Mesothelial cell of epicardium (in vitro differentiated cells): Measurements from ENCODE around the gene USP6NL. TPM values are rescaled to one million over a fixed set of nuclear protein-coding genes. Genes with fewer than 3 reads are reported as not detected.

Experiments used
- DNase-seq, 2 experiments: peaks; one replicate each; pipeline ENCODE4 v3.0.0; 2021; ENCODE audit warnings: low spot score in 2 of 2; ENCODE audit not compliant: unreplicated experiment in 2 of 2
- H3K27ac Mint-ChIP-seq: 2 replicates; pipeline ENCODE4 v1.8.0; 2021; ENCODE audit warnings: mixed read lengths
- H3K27me3 Mint-ChIP-seq: 2 replicates; pipeline ENCODE4 v1.8.0; 2021; ENCODE audit warnings: low read depth, mixed read lengths
- H3K36me3 Mint-ChIP-seq: 2 replicates; pipeline ENCODE4 v1.8.0; 2021; ENCODE audit warnings: mixed read lengths
- H3K4me1 Mint-ChIP-seq: 2 replicates; pipeline ENCODE4 v1.8.0; 2021; ENCODE audit warnings: mixed read lengths
- H3K4me3 Mint-ChIP-seq: 2 replicates; pipeline ENCODE4 v1.8.0; 2021; ENCODE audit warnings: mild to moderate bottlenecking, moderate library complexity, mixed read lengths
- H3K9me3 Mint-ChIP-seq: 2 replicates; pipeline ENCODE4 v1.8.0; 2021; ENCODE audit warnings: mixed read lengths
- total RNA-seq: library from RNA; stranded (reverse); gene quantifications from 3 replicates; pipeline ENCODE4 v1.2.1, GENCODE V29; 2021
- TF ChIP-seq, protein P1 (sequence below): fragments of 200-600 bp; sonication (generic); IDR thresholded peaks from one replicate; pipeline ENCODE4 v1.5.0; 2021; ENCODE audit warnings: antibody characterized with exemption; ENCODE audit not compliant: unreplicated experiment

USP6NL gene
- total RNA-seq, 1 donor from 2014 or later, result 35.8 TPM

DNA sequence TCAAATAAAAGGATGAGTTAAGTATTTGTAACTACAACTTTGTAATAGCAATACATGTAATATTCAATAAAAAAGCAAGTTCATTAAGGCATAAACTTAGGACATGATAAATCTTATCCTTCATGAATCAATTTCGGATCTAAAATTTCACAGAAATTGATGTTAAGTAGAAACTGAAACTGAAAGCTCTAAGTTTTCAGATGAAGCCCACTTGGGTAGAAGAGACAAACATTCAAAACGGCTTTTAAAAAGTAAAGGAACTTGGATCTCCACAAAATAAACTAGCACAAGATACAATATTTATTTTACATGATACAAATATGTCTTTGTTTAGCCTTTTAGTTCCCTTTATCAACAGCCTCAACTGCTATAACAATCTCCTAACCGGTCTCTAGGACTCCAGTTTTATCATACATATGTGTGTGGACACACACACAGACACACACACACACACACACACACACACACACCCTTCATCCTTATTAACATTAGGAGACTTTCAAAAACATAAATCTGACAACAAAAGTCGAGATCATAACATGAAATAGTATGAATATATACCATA lies 83.7 kb downstream of the USP6NL start:
- no peaks in the 10 kb centered on the region for H3K9me3 Mint-ChIP-seq
- peaks cover 37% of the 10 kb centered on the region for H3K4me1 Mint-ChIP-seq
- H3K27ac Mint-ChIP-seq, result no peak overlapping the region
- H3K4me3 Mint-ChIP-seq, result no peak overlapping the region
- no peak for DNase-seq
- H3K36me3 Mint-ChIP-seq, result peaks cover 7% of the 10 kb centered on the region
- TF ChIP-seq, protein P1, sequence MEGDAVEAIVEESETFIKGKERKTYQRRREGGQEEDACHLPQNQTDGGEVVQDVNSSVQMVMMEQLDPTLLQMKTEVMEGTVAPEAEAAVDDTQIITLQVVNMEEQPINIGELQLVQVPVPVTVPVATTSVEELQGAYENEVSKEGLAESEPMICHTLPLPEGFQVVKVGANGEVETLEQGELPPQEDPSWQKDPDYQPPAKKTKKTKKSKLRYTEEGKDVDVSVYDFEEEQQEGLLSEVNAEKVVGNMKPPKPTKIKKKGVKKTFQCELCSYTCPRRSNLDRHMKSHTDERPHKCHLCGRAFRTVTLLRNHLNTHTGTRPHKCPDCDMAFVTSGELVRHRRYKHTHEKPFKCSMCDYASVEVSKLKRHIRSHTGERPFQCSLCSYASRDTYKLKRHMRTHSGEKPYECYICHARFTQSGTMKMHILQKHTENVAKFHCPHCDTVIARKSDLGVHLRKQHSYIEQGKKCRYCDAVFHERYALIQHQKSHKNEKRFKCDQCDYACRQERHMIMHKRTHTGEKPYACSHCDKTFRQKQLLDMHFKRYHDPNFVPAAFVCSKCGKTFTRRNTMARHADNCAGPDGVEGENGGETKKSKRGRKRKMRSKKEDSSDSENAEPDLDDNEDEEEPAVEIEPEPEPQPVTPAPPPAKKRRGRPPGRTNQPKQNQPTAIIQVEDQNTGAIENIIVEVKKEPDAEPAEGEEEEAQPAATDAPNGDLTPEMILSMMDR, result no peak
- H3K27me3 Mint-ChIP-seq, result no peaks in the 10 kb centered on the region

DNA sequence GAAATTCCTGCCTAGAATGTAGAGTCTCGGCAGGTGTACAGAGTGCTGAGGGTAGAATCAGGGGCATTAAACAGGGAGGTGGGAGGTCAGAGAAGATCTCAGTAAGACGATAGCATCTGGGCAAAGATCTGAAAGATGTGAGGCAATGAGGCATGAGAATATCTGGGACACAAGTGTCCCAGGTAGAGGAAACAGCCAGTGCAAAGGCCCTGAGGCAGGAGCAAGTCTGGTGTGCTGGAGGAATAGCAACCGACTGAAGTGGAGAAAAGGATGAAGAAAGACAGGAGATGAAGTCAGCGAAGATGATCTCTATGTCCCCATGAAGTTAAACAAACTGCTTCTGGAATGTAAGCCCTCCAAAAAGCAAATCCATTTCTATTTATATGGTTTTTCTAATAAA lies 84.4 kb downstream of the USP6NL start:
- Mint-ChIP-seq H3K4me1 (peaks cover 38% of the 10 kb centered on the region), H3K27me3 (no peaks in the 10 kb centered on the region), H3K27ac (no peak overlapping the region), H3K9me3 (no peaks in the 10 kb centered on the region), H3K4me3 (no peak overlapping the region), H3K36me3 (peaks cover 7% of the 10 kb centered on the region)
- TF ChIP-seq, protein P1, result no peak
- DNase-seq, result no peak

DNA sequence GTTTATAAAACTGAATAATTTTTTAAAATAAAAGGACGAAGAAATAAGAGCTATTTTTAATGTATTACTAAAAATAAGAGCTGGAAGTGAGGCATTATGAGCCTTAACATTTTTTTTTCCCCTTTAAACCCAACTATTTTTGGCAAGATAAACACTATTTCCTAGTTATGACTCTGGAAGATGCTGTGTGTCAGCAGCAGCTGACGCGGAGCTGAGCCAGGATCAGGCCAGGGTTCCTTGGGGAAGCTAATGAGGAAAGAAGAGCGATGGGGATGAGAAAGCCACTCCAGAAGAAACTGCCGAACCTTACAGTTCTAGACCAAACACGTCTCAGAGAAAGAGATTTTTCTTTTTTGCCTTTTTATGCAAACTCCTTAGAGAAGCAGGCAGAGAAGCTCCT lies 85.9 kb downstream of the USP6NL start:
- no peak overlapping the region for H3K4me3 Mint-ChIP-seq
- peaks cover 7% of the 10 kb centered on the region for H3K36me3 Mint-ChIP-seq
- peaks cover 42% of the 10 kb centered on the region for H3K4me1 Mint-ChIP-seq
- DNase-seq, result no peak
- TF ChIP-seq, protein P1, result no peak
- no peak overlapping the region for H3K27ac Mint-ChIP-seq
- no peaks in the 10 kb centered on the region for H3K9me3 Mint-ChIP-seq
- H3K27me3 Mint-ChIP-seq, result no peaks in the 10 kb centered on the region

DNA sequence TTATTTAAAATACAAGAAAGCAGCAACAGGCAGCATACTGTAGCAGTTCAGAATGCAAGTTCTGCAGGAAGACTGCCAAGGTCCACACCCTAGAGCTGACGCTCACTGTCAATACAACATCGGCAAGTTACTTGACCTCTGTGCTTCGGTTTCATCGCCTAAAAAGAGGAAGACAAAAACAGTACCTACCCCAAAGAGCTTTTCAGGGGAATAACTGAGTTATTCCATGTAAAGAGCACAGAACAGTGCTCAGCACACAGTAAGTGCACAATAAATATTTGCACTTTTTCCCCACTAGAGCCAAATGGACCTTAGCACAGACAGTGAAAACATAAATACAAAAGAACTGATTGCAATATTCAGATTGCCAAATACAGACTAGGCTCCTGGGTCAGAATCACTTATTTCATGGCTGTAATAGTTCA lies 88.6 kb downstream of the USP6NL start:
- no peaks in the 10 kb centered on the region for H3K9me3 Mint-ChIP-seq
- no peak overlapping the region for H3K4me3 Mint-ChIP-seq
- peaks cover 10% of the 10 kb centered on the region for H3K36me3 Mint-ChIP-seq
- H3K27me3 Mint-ChIP-seq, result no peaks in the 10 kb centered on the region
- no peak for DNase-seq
- TF ChIP-seq, protein P1, result no peak
- peaks cover 32% of the 10 kb centered on the region for H3K4me1 Mint-ChIP-seq
- H3K27ac Mint-ChIP-seq, result peak overlapping the region; percentile 91

DNA sequence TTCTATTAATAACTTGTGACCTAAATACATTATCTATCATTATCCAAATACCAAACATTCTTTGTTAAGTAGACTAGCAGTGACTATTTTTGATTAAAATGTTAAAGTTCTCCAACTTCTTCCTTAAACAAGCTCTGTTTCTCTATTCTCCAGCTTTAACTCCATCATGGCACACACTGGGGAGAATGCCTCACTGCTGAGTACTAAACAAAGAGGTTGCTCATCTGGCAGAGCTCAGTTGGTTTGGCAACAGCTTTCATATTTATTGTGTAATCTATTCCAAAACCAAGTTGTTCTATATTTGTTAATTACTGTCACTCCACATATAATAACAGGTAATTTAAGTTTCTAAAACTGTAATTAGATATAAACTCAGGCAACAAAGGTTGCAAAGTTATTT lies 89.6 kb downstream of the USP6NL start:
- Mint-ChIP-seq H3K27ac (peak overlapping the region; percentile 77), H3K4me1 (peaks cover 35% of the 10 kb centered on the region), H3K4me3 (no peak overlapping the region), H3K27me3 (no peaks in the 10 kb centered on the region), H3K36me3 (peaks cover 7% of the 10 kb centered on the region), H3K9me3 (no peaks in the 10 kb centered on the region)
- TF ChIP-seq, protein P1, result no peak
- DNase-seq, result no peak

DNA sequence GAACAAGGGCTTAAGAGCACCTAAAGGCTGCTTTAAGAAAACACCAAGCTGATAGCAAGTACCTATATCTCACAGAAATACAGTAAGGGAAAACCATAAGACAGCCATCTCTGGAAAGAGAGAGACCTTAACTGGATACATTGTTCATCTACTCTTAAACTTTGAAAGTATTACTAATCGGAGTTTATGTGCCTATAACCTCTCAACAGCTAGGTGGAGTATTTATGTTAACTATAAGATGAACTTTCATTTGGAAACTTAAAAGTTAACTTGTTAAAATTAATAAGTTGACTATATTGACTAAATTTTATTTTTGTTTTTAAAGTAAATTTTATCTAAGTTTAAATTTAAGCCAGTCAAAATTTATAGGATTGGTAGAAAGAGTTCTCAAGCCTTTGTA lies 90.6 kb downstream of the USP6NL start:
- Mint-ChIP-seq H3K27me3 (no peaks in the 10 kb centered on the region), H3K27ac (no peak overlapping the region), H3K36me3 (peaks cover 5% of the 10 kb centered on the region), H3K9me3 (no peaks in the 10 kb centered on the region), H3K4me3 (no peak overlapping the region), H3K4me1 (peaks cover 41% of the 10 kb centered on the region)
- no peak for DNase-seq
- TF ChIP-seq, protein P1, result no peak
